ENCODE measurements around the gene KLF4.

KLF4 gene

GRCh38 chr9:107447081-107447480 lies 42.5 kb downstream of the KLF4 start:
- no peak for DNase-seq

- no peak for DNase-seq
Measured at GRCh38 chr9:107446491-107446890, 43.1 kb downstream of the KLF4 start.

- no peak for DNase-seq
Measured at GRCh38 chr9:107443786-107444185, 45.8 kb downstream of the KLF4 start.

- no peak for DNase-seq
Measured at GRCh38 chr9:107439991-107440456, 49.5 kb downstream of the KLF4 start.

- no peak for DNase-seq
Measured at GRCh38 chr9:107438211-107439031, 51.1 kb downstream of the KLF4 start.

GRCh38 chr9:107437716-107438115 lies 51.9 kb downstream of the KLF4 start:
- DNase-seq, result no peak

- no peak for DNase-seq
Measured at GRCh38 chr9:107435415-107435814, 54.2 kb downstream of the KLF4 start.
